HS-5 (cell line): Measurements from ENCODE around the gene TWIST2.

Source experiments
- DNase-seq: peaks from one replicate; pipeline ENCODE4 v3.0.0-alpha.2; 2012; ENCODE audit warnings: low read depth

The TWIST2 gene

GRCh38 chr2:238872628-238873380 is 24.9 kb downstream of the TWIST2 start:
- DNase-seq: no peak

GRCh38 chr2:238873381-238873801 is 25.5 kb downstream of the TWIST2 start:
- DNase-seq: no peak

GRCh38 chr2:238873841-238874240 is 26.0 kb downstream of the TWIST2 start:
- no peak for DNase-seq

GRCh38 chr2:238874330-238875050 is 26.6 kb downstream of the TWIST2 start:
- DNase-seq: no peak

- no peak for DNase-seq
Observed at GRCh38 chr2:238875101-238875470, 27.2 kb downstream of the TWIST2 start.

- no peak for DNase-seq
Observed at GRCh38 chr2:238875471-238876231, 27.8 kb downstream of the TWIST2 start.

- DNase-seq: no peak
Observed at GRCh38 chr2:238876232-238876630, 28.3 kb downstream of the TWIST2 start.

- DNase-seq: no peak
Observed at GRCh38 chr2:238878051-238878735, 30.3 kb downstream of the TWIST2 start.

- no peak for DNase-seq
Observed at GRCh38 chr2:238879043-238879442, 31.2 kb downstream of the TWIST2 start.

GRCh38 chr2:238879621-238880377 is 31.9 kb downstream of the TWIST2 start:
- DNase-seq: no peak

- DNase-seq: no peak
Observed at GRCh38 chr2:238881353-238882081, 33.6 kb downstream of the TWIST2 start.

GRCh38 chr2:238882082-238882755 is 34.3 kb downstream of the TWIST2 start:
- no peak for DNase-seq

GRCh38 chr2:238883421-238883901 is 35.6 kb downstream of the TWIST2 start:
- DNase-seq: no peak

- no peak for DNase-seq
Observed at GRCh38 chr2:238884122-238884811, 36.4 kb downstream of the TWIST2 start.

GRCh38 chr2:238884812-238885408 is 37.0 kb downstream of the TWIST2 start:
- no peak for DNase-seq

- no peak for DNase-seq
Observed at GRCh38 chr2:238886453-238887094, 38.7 kb downstream of the TWIST2 start.

GRCh38 chr2:238887616-238888015 is 39.7 kb downstream of the TWIST2 start:
- DNase-seq: no peak

- DNase-seq: no peak
Observed at GRCh38 chr2:238888781-238889180, 40.9 kb downstream of the TWIST2 start.
